ENCODE results near the gene LITAF. TPM values are rescaled to one million over a fixed set of nuclear protein-coding genes. Genes with fewer than 3 reads are reported as not detected.

Gene LITAF
- total RNA-seq, 1 donor from 2014 or later, result 47.6 TPM

DNA sequence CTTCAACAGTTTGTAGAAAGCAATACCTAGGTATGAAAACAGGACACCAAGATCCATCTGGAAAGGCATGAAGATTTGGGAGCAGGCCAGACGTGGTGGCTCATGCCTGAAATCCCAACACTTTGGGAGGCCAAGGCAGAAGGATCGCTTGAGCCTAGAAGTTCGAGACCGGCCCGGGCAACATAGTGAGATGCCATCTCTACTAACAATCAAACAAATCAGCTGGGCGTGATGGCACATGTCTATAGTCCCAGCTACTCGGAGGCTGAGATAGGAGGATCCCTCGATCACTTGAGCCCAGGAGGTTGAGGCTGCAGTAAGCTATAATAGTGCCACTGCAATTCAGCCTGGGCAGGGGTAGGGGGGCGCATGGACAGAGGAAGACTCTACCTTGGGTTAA is 20.3 kb downstream of the LITAF start:
- no peak overlapping the region for H3K4me3 Mint-ChIP-seq (ENCODE audit: low read depth)
- H3K27me3 Mint-ChIP-seq, result no peaks in the 10 kb centered on the region
- TF ChIP-seq, protein P1, sequence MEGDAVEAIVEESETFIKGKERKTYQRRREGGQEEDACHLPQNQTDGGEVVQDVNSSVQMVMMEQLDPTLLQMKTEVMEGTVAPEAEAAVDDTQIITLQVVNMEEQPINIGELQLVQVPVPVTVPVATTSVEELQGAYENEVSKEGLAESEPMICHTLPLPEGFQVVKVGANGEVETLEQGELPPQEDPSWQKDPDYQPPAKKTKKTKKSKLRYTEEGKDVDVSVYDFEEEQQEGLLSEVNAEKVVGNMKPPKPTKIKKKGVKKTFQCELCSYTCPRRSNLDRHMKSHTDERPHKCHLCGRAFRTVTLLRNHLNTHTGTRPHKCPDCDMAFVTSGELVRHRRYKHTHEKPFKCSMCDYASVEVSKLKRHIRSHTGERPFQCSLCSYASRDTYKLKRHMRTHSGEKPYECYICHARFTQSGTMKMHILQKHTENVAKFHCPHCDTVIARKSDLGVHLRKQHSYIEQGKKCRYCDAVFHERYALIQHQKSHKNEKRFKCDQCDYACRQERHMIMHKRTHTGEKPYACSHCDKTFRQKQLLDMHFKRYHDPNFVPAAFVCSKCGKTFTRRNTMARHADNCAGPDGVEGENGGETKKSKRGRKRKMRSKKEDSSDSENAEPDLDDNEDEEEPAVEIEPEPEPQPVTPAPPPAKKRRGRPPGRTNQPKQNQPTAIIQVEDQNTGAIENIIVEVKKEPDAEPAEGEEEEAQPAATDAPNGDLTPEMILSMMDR (IDR thresholded peaks at IDR 0.05; ENCODE audit: unreplicated experiment), result no peak
- H3K36me3 Mint-ChIP-seq (ENCODE audit: insufficient read depth), result peaks cover 2% of the 10 kb centered on the region
- H3K4me1 Mint-ChIP-seq (ENCODE audit: low read depth), result peaks cover 2% of the 10 kb centered on the region
- no peaks in the 10 kb centered on the region for H3K9me3 Mint-ChIP-seq (ENCODE audit: low read depth)
- no peak for DNase-seq (ENCODE audit: low spot score, unreplicated experiment)
- no peak overlapping the region for H3K27ac Mint-ChIP-seq

DNA sequence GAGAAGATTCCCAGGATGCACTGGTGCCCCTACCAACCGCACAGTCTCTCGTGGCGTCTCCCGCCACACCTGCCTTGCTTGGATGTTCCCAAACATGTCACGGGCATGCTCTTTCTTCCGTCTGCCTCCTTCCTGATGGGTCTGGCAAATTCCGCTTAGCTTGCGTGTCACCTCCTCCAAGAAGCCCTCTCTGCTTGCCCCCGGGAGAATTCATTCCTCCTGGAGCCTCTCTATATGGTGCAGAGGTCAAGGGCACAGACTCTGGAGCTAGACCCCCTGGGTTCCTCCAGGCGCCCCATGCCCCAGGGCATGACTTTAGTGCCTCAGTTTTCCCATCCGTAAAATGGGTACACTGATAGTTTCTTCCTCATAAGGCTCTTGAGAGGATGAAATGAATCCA is 21.1 kb downstream of the LITAF start:
- no peaks in the 10 kb centered on the region for H3K9me3 Mint-ChIP-seq (ENCODE audit: low read depth)
- peaks cover 8% of the 10 kb centered on the region for H3K4me1 Mint-ChIP-seq (ENCODE audit: low read depth)
- peak overlapping the region; percentile 56 for H3K27ac Mint-ChIP-seq

GRCh38 chr16:11564046-11564926 is 22.4 kb downstream of the LITAF start:
- Mint-ChIP-seq H3K9me3 (ENCODE audit: low read depth) (no peaks in the 10 kb centered on the region), H3K36me3 (ENCODE audit: insufficient read depth) (peaks cover 1% of the 10 kb centered on the region), H3K4me3 (ENCODE audit: low read depth) (no peak overlapping the region), H3K27ac (peak overlapping the region; percentile 20), H3K27me3 (no peaks in the 10 kb centered on the region), H3K4me1 (ENCODE audit: low read depth) (peaks cover 10% of the 10 kb centered on the region)
- DNase-seq (ENCODE audit: low spot score, unreplicated experiment), result no peak
- TF ChIP-seq, protein P1 (IDR thresholded peaks at IDR 0.05; ENCODE audit: unreplicated experiment), result no peak

More for the DNA sequence above, 21.1 kb downstream of the LITAF start:
- DNase-seq (ENCODE audit: low spot score, unreplicated experiment), result no peak
- TF ChIP-seq, protein P1 (IDR thresholded peaks at IDR 0.05; ENCODE audit: unreplicated experiment), result no peak
- Mint-ChIP-seq H3K36me3 (ENCODE audit: insufficient read depth) (peaks cover 2% of the 10 kb centered on the region), H3K4me3 (ENCODE audit: low read depth) (no peak overlapping the region), H3K27me3 (no peaks in the 10 kb centered on the region)

GRCh38 chr16:11563493-11564040 is 23.2 kb downstream of the LITAF start:
- Mint-ChIP-seq H3K27me3 (no peaks in the 10 kb centered on the region), H3K27ac (no peak overlapping the region), H3K4me1 (ENCODE audit: low read depth) (peaks cover 10% of the 10 kb centered on the region), H3K36me3 (ENCODE audit: insufficient read depth) (peaks cover 1% of the 10 kb centered on the region), H3K4me3 (ENCODE audit: low read depth) (no peak overlapping the region), H3K9me3 (ENCODE audit: low read depth) (no peaks in the 10 kb centered on the region)
- DNase-seq (ENCODE audit: low spot score, unreplicated experiment), result no peak
- TF ChIP-seq, protein P1 (IDR thresholded peaks at IDR 0.05; ENCODE audit: unreplicated experiment), result no peak

- DNase-seq (ENCODE audit: low spot score, unreplicated experiment), result no peak
- Mint-ChIP-seq H3K27me3 (no peaks in the 10 kb centered on the region), H3K27ac (no peak overlapping the region), H3K4me3 (ENCODE audit: low read depth) (no peak overlapping the region), H3K36me3 (ENCODE audit: insufficient read depth) (peaks cover 1% of the 10 kb centered on the region), H3K9me3 (ENCODE audit: low read depth) (no peaks in the 10 kb centered on the region), H3K4me1 (ENCODE audit: low read depth) (peaks cover 10% of the 10 kb centered on the region)
- TF ChIP-seq, protein P1 (IDR thresholded peaks at IDR 0.05; ENCODE audit: unreplicated experiment), result no peak
Observed at GRCh38 chr16:11562941-11563340, 23.8 kb downstream of the LITAF start.

Data from progenitor cell of endocrine pancreas (in vitro differentiated cells).